ENCODE results near the gene SEMA3F. TPM values are rescaled to one million over a fixed set of nuclear protein-coding genes. Genes with fewer than 3 reads are reported as not detected.

SEMA3F gene
- total RNA-seq, 2 experiments from 2014 or later, result 0.15 TPM; not detected in 1

DNA sequence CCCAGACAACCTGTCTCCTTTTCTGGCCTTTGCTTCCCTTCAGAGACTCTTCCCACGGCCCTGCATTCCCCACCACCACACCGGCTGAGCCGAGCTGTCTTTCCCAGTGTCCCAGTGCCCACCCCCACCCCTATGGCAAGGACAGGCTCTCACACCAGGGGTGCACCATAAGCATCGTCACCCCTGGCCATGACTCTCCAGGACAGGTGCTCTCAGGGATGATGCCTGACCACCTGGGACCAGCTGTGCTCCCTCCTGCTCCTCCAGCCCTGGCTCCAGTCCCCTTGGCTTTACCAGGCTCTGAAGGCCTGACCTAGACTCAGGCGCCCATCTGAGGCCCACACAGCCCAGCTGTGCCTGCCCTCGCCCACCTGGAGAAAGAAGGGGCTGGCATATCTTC lies 17.6 kb upstream of the SEMA3F start:
- H3K27ac Mint-ChIP-seq, result no peak overlapping the region
- no peaks in the 10 kb centered on the region for H3K27me3 Mint-ChIP-seq
- H3K4me3 Mint-ChIP-seq, result no peak overlapping the region
- H3K36me3 Mint-ChIP-seq (ENCODE audit: low read depth), result no peaks in the 10 kb centered on the region
- peaks cover 10% of the 10 kb centered on the region for H3K4me1 Mint-ChIP-seq
- H3K9me3 Mint-ChIP-seq, result no peaks in the 10 kb centered on the region
- ChIA-PET POLR2A (interaction anchor here (1.2 kb wide), 1 partner anchor 17 kb away, joined by 3 read pairs; no protein-coding TSS in a partner anchor), CTCF (interaction anchor here (1.2 kb wide), 1 partner anchor 17 kb away, joined by 4 read pairs; no protein-coding TSS in a partner anchor)
- no peak for DNase-seq

DNA sequence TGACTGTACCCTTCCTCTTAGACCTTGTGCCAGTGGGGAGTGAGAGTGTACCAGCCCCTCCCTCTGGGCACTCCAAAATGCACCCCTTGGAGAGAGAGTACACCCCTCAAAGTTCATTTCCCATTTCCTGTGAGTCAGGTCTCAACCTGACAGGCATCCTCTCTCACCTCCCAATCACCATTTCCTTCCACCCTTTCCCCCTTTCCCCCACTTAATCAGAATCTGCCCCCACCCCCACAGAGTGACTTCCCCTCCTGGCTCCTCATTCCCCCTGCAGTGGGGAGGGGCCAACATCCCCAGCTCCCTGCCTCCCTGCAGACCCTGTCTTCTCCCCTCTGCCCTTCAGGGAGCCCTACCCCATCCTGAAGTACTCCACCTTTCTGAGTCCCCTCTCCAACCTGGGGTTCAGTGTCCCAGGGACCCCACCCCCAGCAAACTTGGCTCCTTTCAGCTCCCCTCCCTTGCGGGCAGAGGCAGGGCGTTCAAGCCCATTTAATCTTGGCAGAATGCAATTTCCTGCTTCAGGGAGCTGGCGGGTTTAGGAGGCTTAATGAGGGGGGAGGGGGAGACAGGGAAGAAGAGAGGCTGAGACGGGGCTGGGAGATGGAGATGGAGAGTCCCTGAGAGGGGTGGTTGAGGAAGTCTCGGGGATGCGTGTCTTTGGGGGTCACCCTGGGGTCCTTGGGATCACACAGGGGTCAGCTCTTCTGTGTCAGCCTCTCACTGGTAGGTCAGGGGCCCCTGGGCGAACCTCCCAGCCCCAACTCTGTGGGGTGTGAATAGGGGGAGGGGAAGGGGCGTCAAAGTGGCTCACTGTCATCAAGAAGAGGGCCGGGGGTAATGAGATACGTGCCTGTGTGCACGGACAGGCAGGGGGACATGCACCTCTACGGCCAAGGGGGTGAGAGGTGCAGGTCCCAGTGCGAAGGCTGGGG lies 16.6 kb upstream of the SEMA3F start:
- Mint-ChIP-seq H3K36me3 (ENCODE audit: low read depth) (no peaks in the 10 kb centered on the region), H3K4me1 (peaks cover 10% of the 10 kb centered on the region), H3K4me3 (no peak overlapping the region), H3K27me3 (no peaks in the 10 kb centered on the region), H3K9me3 (no peaks in the 10 kb centered on the region), H3K27ac (no peak overlapping the region)
- ChIA-PET POLR2A (interaction anchor here (1.2 kb wide), 1 partner anchor 18 kb away, joined by 3 read pairs; no protein-coding TSS in a partner anchor), CTCF (interaction anchor here (1.2 kb wide), 1 partner anchor 18 kb away, joined by 4 read pairs; no protein-coding TSS in a partner anchor)
- no peak for DNase-seq

DNA sequence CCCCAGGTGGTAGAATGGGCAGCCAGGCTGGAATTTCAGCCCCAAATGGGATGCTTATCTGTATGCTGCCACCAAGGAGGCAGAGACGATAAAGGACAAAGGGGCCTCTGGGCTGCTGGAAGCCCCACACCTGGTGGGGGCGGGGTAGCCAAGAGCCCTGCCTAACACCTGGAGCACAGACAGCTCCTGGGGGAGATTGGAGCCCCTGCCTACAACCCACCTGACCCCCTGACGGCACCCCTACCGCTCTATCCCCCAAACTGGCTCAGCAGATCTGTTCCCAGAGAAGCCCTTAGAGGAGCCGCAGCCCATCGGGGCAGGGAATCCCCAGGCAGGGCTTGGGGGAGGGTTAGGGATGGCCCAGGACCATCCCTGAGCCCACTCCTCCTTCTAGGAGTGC lies 15.8 kb upstream of the SEMA3F start:
- peaks cover 10% of the 10 kb centered on the region for H3K4me1 Mint-ChIP-seq
- CTCF ChIA-PET, result no interaction called here
- no peaks in the 10 kb centered on the region for H3K9me3 Mint-ChIP-seq
- DNase-seq, result no peak
- H3K4me3 Mint-ChIP-seq, result no peak overlapping the region
- H3K36me3 Mint-ChIP-seq (ENCODE audit: low read depth), result no peaks in the 10 kb centered on the region
- H3K27me3 Mint-ChIP-seq, result no peaks in the 10 kb centered on the region
- POLR2A ChIA-PET, result no interaction called here
- no peak overlapping the region for H3K27ac Mint-ChIP-seq

DNA sequence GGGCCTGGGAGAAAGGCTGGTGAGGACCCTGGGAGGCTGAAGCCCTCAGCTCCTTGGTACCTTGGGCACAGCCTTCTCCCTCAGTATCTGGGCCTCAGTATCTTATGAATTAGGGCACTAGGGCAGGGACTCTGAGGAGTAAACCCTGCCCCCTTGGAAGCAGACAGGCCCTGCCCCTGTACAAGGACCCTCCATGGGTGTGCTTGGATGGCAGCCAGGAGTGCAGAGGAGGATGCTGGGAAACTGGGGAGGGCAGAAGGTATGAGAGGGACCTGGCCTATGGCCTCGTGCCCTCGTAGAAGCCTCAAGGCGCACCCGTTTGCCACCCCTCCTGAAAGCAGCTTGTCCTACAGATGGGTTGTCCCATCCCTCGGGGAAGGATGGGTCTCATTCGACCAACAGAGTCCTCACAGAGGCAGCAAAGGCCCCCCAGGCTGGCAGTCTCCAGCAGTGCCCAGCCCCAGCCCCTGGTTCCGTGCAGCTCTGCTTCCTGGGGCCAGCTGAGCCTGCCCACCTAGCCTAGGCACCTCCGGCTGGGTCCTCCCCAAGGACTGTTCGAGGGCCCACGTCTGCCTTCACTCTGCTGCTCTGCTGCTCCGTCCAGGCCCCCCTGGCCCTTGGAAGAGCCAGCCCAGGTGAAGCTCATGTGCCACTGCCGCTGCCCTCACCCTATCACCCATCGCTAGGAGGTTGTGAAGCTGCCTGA lies 15.3 kb upstream of the SEMA3F start:
- H3K27ac Mint-ChIP-seq, result no peak overlapping the region
- CTCF ChIA-PET, result no interaction called here
- no peaks in the 10 kb centered on the region for H3K36me3 Mint-ChIP-seq (ENCODE audit: low read depth)
- POLR2A ChIA-PET, result interaction anchor here (0.6 kb wide), 1 partner anchor 22 kb away, joined by 6 read pairs; no protein-coding TSS in a partner anchor
- no peaks in the 10 kb centered on the region for H3K27me3 Mint-ChIP-seq
- H3K9me3 Mint-ChIP-seq, result no peaks in the 10 kb centered on the region
- H3K4me3 Mint-ChIP-seq, result no peak overlapping the region
- DNase-seq, result no peak
- H3K4me1 Mint-ChIP-seq, result peaks cover 10% of the 10 kb centered on the region

DNA sequence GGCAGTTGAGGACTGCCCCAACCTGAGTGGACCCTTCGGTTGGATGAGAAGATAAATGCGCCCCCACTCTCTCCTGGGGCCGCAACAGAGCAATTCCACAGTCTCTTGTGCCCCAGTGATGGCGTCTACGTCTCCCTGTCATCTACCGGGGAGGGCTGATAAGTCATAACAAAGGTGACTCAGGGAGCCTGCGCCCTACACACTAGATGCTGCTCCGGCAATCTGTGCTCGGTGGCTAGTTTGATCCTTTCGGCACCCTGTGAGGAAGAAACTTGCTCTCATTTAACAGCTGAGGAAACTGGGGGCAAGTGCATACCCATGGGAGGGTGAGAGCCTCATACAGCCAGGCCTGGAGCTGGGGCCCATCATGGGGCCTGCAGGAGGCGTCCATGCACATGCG lies 14.1 kb upstream of the SEMA3F start:
- ChIA-PET POLR2A (interaction anchor here (1.2 kb wide), 1 partner anchor 17 kb away, joined by 3 read pairs; no protein-coding TSS in a partner anchor), CTCF (no interaction called here)
- Mint-ChIP-seq H3K4me3 (no peak overlapping the region), H3K36me3 (ENCODE audit: low read depth) (no peaks in the 10 kb centered on the region), H3K27me3 (no peaks in the 10 kb centered on the region), H3K27ac (no peak overlapping the region), H3K9me3 (no peaks in the 10 kb centered on the region), H3K4me1 (peaks cover 10% of the 10 kb centered on the region)
- DNase-seq, result no peak

DNA sequence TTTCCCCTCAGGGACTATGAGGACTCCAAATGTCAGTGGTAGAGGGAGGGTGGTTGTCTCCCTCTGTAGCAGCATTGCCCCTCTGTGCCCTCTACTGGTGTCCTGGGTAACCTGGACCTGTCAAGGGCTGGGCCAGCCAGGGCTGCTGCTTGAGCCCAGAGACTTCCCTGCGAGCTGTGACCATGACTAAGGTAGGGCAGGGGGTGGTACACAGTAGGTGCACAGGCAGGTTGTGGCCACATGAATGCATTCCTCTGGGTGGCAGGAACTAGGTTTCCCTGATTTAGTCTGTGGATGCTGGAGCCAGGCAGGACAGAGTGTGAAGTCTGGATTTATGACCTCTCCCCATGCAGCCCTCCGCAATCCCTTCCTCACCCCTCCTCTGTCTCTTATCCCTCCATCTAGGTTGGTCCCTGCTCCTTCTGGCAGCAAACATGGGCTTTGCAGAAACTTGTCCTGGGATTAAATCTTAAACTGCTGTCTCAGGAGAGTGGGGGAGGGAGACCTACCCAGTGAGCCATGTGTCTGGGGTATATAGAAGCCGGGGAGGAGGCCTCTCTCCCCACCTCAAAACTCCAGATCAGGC lies 8.7 kb upstream of the SEMA3F start:
- H3K27ac Mint-ChIP-seq, result no peak overlapping the region
- H3K36me3 Mint-ChIP-seq (ENCODE audit: low read depth), result no peaks in the 10 kb centered on the region
- H3K4me3 Mint-ChIP-seq, result no peak overlapping the region
- no peaks in the 10 kb centered on the region for H3K9me3 Mint-ChIP-seq
- CTCF ChIA-PET, result no interaction called here
- no peak for DNase-seq
- no peaks in the 10 kb centered on the region for H3K4me1 Mint-ChIP-seq
- H3K27me3 Mint-ChIP-seq, result no peaks in the 10 kb centered on the region
- POLR2A ChIA-PET, result no interaction called here

DNA sequence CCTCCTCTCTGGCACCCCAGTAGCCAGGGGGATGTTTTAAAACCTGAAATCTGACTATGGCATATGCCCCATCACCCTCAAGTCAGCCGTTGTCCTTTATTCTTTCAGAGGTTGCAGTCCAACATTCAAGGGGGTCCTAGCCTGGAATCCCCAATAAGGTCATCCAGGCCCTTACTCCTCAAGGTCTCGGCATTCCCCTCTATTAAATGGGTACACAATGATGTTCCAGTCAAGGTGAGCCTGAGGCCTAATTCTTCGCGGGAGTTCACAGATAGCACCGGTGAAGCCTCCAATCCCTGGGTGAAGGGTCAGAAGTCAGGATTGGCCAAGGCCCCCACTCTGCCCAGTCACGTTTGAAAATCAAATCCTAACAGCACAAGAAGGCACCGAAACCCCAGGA lies 8.1 kb upstream of the SEMA3F start:
- DNase-seq, result no peak
- ChIA-PET CTCF (no interaction called here), POLR2A (no interaction called here)
- no peaks in the 10 kb centered on the region for H3K4me1 Mint-ChIP-seq
- no peaks in the 10 kb centered on the region for H3K9me3 Mint-ChIP-seq
- H3K27me3 Mint-ChIP-seq, result no peaks in the 10 kb centered on the region
- no peak overlapping the region for H3K4me3 Mint-ChIP-seq
- H3K36me3 Mint-ChIP-seq (ENCODE audit: low read depth), result no peaks in the 10 kb centered on the region
- H3K27ac Mint-ChIP-seq, result no peak overlapping the region

DNA sequence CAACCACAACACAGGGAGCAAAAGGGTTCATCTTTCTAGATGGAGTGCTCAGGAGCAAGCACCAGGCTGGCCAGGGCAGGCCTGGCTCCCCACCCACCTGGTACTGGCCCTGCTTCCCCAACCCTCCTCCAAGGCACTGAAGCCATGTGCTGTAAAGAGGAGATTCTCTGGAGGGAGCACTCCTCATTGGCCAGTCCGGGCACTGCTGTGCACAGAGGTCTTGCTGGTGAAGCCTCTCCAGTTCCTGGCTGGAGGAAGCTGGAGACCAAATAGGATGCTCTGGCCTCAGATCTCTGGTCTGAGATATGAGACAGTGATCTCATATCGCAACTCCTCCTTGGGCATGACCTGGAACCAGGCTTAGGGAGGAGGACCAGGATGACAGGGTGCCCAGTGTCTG lies 7.7 kb upstream of the SEMA3F start:
- H3K27me3 Mint-ChIP-seq, result no peaks in the 10 kb centered on the region
- POLR2A ChIA-PET, result no interaction called here
- CTCF ChIA-PET, result no interaction called here
- no peaks in the 10 kb centered on the region for H3K4me1 Mint-ChIP-seq
- no peak overlapping the region for H3K4me3 Mint-ChIP-seq
- no peak for DNase-seq
- H3K27ac Mint-ChIP-seq, result no peak overlapping the region
- H3K36me3 Mint-ChIP-seq (ENCODE audit: low read depth), result no peaks in the 10 kb centered on the region
- H3K9me3 Mint-ChIP-seq, result no peaks in the 10 kb centered on the region

DNA sequence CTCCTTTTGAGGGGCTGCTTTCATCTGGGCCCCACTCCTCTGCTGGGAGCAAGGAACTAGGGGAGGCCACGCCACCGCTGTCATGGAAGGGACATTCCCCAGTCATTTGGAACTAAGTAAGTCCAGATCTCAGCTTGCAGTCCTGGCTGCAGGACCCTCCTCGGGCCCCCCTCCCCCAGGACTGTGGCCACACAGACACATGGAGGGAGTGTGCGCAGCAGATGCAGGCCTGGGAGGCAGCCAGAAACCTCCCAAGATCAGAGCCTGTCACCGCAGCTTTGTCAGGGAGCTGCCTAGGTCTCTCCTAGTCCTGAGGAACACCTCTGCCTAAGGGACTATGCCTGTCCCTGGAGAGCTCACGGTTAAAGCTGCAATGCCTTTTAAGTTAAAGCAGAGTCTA lies 7.3 kb upstream of the SEMA3F start:
- DNase-seq, result no peak
- Mint-ChIP-seq H3K4me1 (no peaks in the 10 kb centered on the region), H3K27me3 (no peaks in the 10 kb centered on the region), H3K27ac (no peak overlapping the region), H3K9me3 (no peaks in the 10 kb centered on the region), H3K4me3 (no peak overlapping the region), H3K36me3 (ENCODE audit: low read depth) (no peaks in the 10 kb centered on the region)
- ChIA-PET CTCF (no interaction called here), POLR2A (no interaction called here)

DNA sequence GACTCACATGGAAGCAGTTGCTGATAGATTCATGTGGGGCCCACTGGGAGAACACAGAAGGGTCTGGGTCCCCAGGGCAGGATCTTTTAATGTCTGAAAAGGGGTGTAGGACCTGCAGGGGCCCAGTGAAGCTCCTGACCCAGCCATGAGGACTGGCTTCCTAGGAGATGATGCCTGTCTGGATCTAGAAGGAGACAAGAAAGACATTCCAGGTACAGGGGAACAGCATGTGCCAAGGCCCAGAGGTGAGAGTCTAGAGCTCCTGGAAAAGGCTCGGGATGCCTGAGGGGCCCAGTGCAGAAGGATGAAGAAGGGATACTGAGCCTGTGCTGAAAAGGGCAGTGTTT lies 4.7 kb upstream of the SEMA3F start:
- CTCF ChIA-PET, result interaction anchor here (0.5 kb wide), 1 partner anchor 202 kb away, joined by 3 read pairs; no protein-coding TSS in a partner anchor
- no peak overlapping the region for H3K27ac Mint-ChIP-seq
- no peak overlapping the region for H3K4me3 Mint-ChIP-seq

DNA sequence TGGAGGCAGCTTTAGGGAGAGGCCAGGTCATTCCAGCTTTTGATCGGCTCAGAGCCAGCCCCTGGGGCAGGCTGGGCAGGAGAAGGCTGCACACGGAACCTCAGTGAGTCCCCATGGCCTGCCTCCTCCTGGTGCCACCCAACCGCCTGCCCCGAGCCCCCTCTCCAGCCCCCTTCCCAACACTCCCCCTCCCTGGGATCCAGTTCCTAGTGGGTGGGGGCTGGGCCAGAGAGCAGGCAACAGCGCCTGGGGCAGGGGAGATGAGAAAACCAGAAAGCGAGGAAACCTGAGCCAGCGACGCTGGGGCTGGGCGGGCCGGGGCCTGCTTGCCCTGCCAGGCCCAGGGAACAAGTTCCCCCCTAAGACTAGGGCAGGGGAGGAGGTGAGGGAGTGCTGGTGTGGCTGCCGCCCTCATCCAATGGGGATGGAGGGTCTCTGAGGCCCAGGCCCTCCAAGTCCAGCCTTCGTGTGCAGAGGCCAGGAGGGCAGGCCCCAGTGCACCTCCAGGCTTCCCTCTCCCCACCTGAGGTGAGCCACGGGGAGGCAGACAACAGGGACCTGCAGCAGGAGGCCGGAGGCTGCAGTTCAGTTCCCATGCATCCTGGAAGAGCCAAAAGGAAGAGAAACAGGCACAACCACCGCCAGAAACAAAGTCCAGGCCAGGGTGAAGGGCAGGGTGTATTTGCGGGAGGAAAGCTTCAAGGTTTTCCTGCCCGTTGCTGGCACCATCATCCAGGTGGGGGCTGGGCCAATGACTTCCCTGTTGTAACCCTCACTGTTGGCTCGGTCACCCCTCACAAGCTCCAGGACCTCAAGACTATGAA lies 4.0 kb upstream of the SEMA3F start:
- H3K27ac Mint-ChIP-seq, result no peak overlapping the region
- CTCF ChIA-PET, result no interaction called here
- no peaks in the 10 kb centered on the region for H3K36me3 Mint-ChIP-seq (ENCODE audit: low read depth)
- peaks cover 10% of the 10 kb centered on the region for H3K4me1 Mint-ChIP-seq
- DNase-seq, result no peak
- H3K4me3 Mint-ChIP-seq, result no peak overlapping the region
- POLR2A ChIA-PET, result no interaction called here
- peaks cover 19% of the 10 kb centered on the region for H3K27me3 Mint-ChIP-seq
- no peaks in the 10 kb centered on the region for H3K9me3 Mint-ChIP-seq

More for the DNA sequence above, 4.7 kb upstream of the SEMA3F start:
- DNase-seq, result no peak
- Mint-ChIP-seq H3K9me3 (no peaks in the 10 kb centered on the region), H3K4me1 (peaks cover 6% of the 10 kb centered on the region), H3K36me3 (ENCODE audit: low read depth) (no peaks in the 10 kb centered on the region), H3K27me3 (peaks cover 14% of the 10 kb centered on the region)
- POLR2A ChIA-PET, result no interaction called here

DNA sequence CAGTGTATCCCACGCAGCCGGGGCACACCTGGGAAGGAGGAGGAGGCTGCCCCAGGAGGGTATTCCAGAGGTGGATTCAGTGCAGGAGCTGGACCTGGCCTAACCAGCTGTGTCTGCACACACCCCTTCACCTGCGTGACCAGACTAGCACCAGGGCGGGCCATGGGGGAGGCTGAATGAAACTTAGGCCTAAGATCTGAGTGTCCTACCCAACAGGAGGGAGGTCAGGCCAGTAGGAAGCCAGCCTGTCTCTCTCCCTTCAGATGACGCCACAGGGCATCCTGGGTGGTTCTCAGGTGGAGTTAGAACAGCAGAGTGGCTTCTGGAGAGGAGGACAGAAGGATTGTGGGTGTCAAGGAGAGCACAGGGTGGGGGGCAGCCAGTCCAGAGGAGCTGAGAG lies 3.4 kb upstream of the SEMA3F start:
- Mint-ChIP-seq H3K4me1 (peaks cover 10% of the 10 kb centered on the region), H3K27me3 (peaks cover 26% of the 10 kb centered on the region), H3K4me3 (no peak overlapping the region), H3K27ac (no peak overlapping the region), H3K36me3 (ENCODE audit: low read depth) (no peaks in the 10 kb centered on the region), H3K9me3 (no peaks in the 10 kb centered on the region)
- DNase-seq, result no peak
- ChIA-PET CTCF (no interaction called here), POLR2A (no interaction called here)

Data from activated CD4-positive, alpha-beta memory T cell treated with anti-CD3 and anti-CD28 coated beads, Interleukin-2, amount 10 ng/mL, durations not matched to agents 7 days and 5 days (primary cell).